ENCODE data around the gene RHOXF2. TPM values are rescaled to one million over a fixed set of nuclear protein-coding genes. Genes with fewer than 3 reads are reported as not detected.
A peak's percentile ranks its signal among the peaks of the same experiment; 100 is the strongest.

Gene RHOXF2
- total RNA-seq, 1 experiment from 2014 or later: not detected

DNA sequence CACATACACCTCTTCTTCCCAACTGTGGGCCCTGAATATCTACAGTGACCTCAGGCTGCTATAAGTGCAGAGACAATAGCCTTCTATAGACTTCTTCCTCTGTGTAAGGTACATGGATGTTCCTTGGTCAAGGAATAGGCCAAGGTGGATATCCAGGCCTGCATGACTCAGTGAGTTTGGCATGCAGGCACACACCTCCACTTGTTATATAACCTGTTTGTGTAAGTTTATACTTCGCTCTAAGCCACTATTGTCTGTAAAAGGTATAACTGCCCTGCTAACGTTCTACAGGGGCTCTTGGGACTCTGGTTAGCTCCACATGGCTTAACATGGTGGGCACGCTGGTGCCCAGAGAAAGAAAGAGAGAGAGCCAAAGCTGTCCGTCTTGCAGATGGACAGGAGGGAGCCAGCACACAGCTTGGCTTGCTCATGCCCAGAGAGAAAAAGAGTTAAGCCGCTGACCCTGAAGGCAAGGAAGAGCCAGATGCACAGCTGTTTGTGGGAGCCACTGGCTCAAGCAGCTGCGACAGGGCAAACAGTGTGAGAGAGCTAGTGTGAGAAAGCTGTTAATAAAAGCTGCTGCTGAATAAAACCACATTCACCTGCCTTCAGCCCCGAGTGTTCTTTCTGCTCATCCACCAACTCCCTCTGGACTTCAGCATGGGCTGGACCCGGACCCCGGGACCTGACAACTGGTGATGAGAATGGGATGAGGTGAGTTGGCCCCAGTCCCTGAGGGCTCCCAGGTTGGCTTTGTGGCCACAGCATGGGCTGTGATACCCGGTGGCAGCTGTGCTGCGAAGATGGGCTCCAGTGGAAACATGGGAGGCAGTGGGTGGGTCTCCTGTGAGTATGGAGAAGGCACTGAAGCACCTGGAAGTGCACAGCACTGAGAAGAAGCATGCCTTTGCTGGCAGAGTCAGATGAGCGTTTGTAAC lies 47.7 kb downstream of the RHOXF2 start:
- intact Hi-C loops (cut with micrococcal nuclease; ENCODE audit: unreplicated experiment): no loop called here
- no peak for DNase-seq
- no TSS peak for BruUV-seq (replicated peaks)
- no peaks in the 10 kb centered on the region for H3K9me3 Mint-ChIP-seq (ENCODE audit: low read depth, unreplicated experiment)
- no peaks in the 10 kb centered on the region for H3K36me3 Mint-ChIP-seq (ENCODE audit: insufficient read depth, unreplicated experiment)
- peaks cover 10% of the 10 kb centered on the region for H3K4me1 Mint-ChIP-seq (ENCODE audit: low read depth, unreplicated experiment)
- CTCF ChIA-PET: no interaction called here
- TF ChIP-seq, protein P1, sequence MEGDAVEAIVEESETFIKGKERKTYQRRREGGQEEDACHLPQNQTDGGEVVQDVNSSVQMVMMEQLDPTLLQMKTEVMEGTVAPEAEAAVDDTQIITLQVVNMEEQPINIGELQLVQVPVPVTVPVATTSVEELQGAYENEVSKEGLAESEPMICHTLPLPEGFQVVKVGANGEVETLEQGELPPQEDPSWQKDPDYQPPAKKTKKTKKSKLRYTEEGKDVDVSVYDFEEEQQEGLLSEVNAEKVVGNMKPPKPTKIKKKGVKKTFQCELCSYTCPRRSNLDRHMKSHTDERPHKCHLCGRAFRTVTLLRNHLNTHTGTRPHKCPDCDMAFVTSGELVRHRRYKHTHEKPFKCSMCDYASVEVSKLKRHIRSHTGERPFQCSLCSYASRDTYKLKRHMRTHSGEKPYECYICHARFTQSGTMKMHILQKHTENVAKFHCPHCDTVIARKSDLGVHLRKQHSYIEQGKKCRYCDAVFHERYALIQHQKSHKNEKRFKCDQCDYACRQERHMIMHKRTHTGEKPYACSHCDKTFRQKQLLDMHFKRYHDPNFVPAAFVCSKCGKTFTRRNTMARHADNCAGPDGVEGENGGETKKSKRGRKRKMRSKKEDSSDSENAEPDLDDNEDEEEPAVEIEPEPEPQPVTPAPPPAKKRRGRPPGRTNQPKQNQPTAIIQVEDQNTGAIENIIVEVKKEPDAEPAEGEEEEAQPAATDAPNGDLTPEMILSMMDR (IDR thresholded peaks at IDR 0.05; ENCODE audit: unreplicated experiment): no peak
- no peak overlapping the region for H3K27ac Mint-ChIP-seq (ENCODE audit: unreplicated experiment)
- no peaks in the 10 kb centered on the region for H3K27me3 Mint-ChIP-seq (ENCODE audit: unreplicated experiment)
- no peak overlapping the region for H3K4me3 Mint-ChIP-seq (ENCODE audit: low read depth, unreplicated experiment)

DNA sequence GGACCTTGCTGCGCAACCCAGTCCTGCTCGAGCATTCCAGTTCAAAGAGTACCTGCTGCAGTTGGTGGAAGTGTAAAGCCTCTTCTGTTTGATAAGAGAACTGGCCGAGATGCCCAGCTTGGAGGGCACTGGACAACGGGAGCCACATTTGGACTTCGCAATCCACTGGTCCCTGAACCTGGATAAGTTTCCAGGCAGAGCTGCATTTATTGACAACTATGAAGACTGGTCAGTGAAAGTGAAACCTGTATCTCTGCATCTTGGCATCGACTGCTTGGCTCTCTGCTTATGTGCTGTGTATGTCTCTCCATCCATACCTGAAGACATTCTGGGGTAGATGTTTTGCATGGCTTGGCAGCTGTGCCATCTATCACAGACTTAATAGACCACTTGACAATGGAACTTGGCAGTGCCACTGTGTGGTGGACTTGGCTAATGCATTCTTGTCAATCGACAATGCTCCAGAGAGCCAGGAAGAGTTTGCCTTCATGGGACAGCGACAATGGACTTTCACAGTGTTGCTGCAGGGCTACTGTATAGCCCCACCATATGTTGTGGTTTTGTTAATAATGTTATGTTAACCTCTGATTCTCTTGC lies 48.7 kb downstream of the RHOXF2 start:
- no peak for DNase-seq
- Mint-ChIP-seq H3K27ac (ENCODE audit: unreplicated experiment) (no peak overlapping the region), H3K9me3 (ENCODE audit: low read depth, unreplicated experiment) (no peaks in the 10 kb centered on the region), H3K4me3 (ENCODE audit: low read depth, unreplicated experiment) (no peak overlapping the region), H3K36me3 (ENCODE audit: insufficient read depth, unreplicated experiment) (no peaks in the 10 kb centered on the region), H3K27me3 (ENCODE audit: unreplicated experiment) (no peaks in the 10 kb centered on the region), H3K4me1 (ENCODE audit: low read depth, unreplicated experiment) (peaks cover 10% of the 10 kb centered on the region)
- CTCF ChIA-PET: no interaction called here
- BruUV-seq (replicated peaks): no TSS peak
- intact Hi-C loops (cut with micrococcal nuclease; ENCODE audit: unreplicated experiment): no loop called here
- TF ChIP-seq, protein P1 (IDR thresholded peaks at IDR 0.05; ENCODE audit: unreplicated experiment): no peak

GRCh38 chrX:120213438-120214265 lies 55.2 kb downstream of the RHOXF2 start:
- H3K27ac Mint-ChIP-seq (ENCODE audit: unreplicated experiment): no peak overlapping the region
- DNase-seq: peak; percentile 62
- no peaks in the 10 kb centered on the region for H3K36me3 Mint-ChIP-seq (ENCODE audit: insufficient read depth, unreplicated experiment)
- H3K4me1 Mint-ChIP-seq (ENCODE audit: low read depth, unreplicated experiment): peaks cover 8% of the 10 kb centered on the region
- intact Hi-C loops (cut with micrococcal nuclease; ENCODE audit: unreplicated experiment): no loop called here
- H3K27me3 Mint-ChIP-seq (ENCODE audit: unreplicated experiment): no peaks in the 10 kb centered on the region
- CTCF ChIA-PET: interaction anchor here (1.0 to 1.4 kb wide), 7 partner anchors 17 to 232 kb away, joined by 3 to 4 read pairs (median 3); partner anchors contain the start of gene ZBTB33
- H3K4me3 Mint-ChIP-seq (ENCODE audit: low read depth, unreplicated experiment): no peak overlapping the region
- H3K9me3 Mint-ChIP-seq (ENCODE audit: low read depth, unreplicated experiment): no peaks in the 10 kb centered on the region
- no TSS peak for BruUV-seq (replicated peaks)
- TF ChIP-seq, protein P1 (IDR thresholded peaks at IDR 0.05; ENCODE audit: unreplicated experiment): peak; percentile 58

Other genes starting within 250 kb of the RHOXF2 start
- 9.8 and 10.0 TPM in 2 replicates for gene NKAP, start 214.9 kb upstream of the RHOXF2 start, total RNA-seq (2022)
- not detected in 2 replicates for gene RHOXF2B, start 80.9 kb upstream of the RHOXF2 start, total RNA-seq (2022)
- not detected in 2 replicates for gene RHOXF1, start 42.7 kb upstream of the RHOXF2 start, total RNA-seq (2022)
- gene ZBTB33, start 92.2 kb downstream of the RHOXF2 start, total RNA-seq (2022): 22.7 and 24.9 TPM in 2 replicates
- gene TMEM255A, start 152.8 kb downstream of the RHOXF2 start, total RNA-seq (2022): not detected in 2 replicates
- not detected in 2 replicates for gene ATP1B4, start 203.5 kb downstream of the RHOXF2 start, total RNA-seq (2022)

All from Calu3 (cell line).